Measurements from ENCODE around the gene KCNJ11.

- TF ChIP-seq CTCF (IDR thresholded peaks at IDR 0.05): no peak
- TF ChIP-seq POLR2A (IDR thresholded peaks at IDR 0.05): no peak
These were observed 48.9 kb upstream of the KCNJ11 start for GRCh38 chr11:17437366-17437765.

Data from testis (tissue), 2 donors.